CD14-positive monocyte (primary cell): ENCODE measurements around the gene MDFIC. TPM values are rescaled to one million over a fixed set of nuclear protein-coding genes. Genes with fewer than 3 reads are reported as not detected.
A peak's percentile ranks its signal among the peaks of the same experiment; 100 is the strongest.

Source experiments
- DNase-seq, 3 donors: peaks; one replicate each; pipeline ENCODE4 v3.0.0-alpha.2; 2011 to 2022
- H2AFZ ChIP-seq: 2 replicates; pipeline ENCODE4 v1.6.0; 2012; ENCODE audit warnings: mild to moderate bottlenecking, low read depth, low read length, inconsistent platforms; ENCODE audit not compliant: insufficient read depth, poor library complexity, severe bottlenecking
- H3K27ac ChIP-seq, 2 donors: 1 replicate in 1 of 2; 2 replicates in 1 of 2; pipeline ENCODE4 v1.5.1; 2012 to 2013; ENCODE audit warnings: low read length in 2 of 2, control low read depth in 1 of 2, inconsistent platforms in 1 of 2, low read depth in 1 of 2, mild to moderate bottlenecking in 1 of 2
- H3K27me3 ChIP-seq, 2 donors: one replicate each; pipeline versions ENCODE4 v1.6.0 to v1.6.1; 2011 to 2013; ENCODE audit warnings: low read length in 2 of 2; ENCODE audit not compliant: control insufficient read depth in 2 of 2, insufficient read depth in 2 of 2
- H3K36me3 ChIP-seq, 2 donors: replicated peaks in 1 of 2; 1 replicate in 1 of 2; 2 replicates in 1 of 2; pipeline versions ENCODE4 v1.5.1 to v1.6.1; 2012 to 2013; ENCODE audit warnings: low read length in 2 of 2, control low read depth in 1 of 2, inconsistent platforms in 1 of 2, mild to moderate bottlenecking in 1 of 2; ENCODE audit not compliant: insufficient read depth in 2 of 2, control insufficient read depth in 1 of 2
- H3K4me1 ChIP-seq, 2 donors: 1 replicate in 1 of 2; 2 replicates in 1 of 2; pipeline versions ENCODE4 v1.5.1 to v1.6.1; 2012 to 2013; ENCODE audit warnings: low read length in 2 of 2, control low read depth in 1 of 2, inconsistent platforms in 1 of 2, mild to moderate bottlenecking in 1 of 2, moderate library complexity in 1 of 2; ENCODE audit not compliant: insufficient read depth in 2 of 2, control insufficient read depth in 1 of 2
- H3K4me2 ChIP-seq: replicated peaks from 2 replicates; pipeline ENCODE3; 2012; ENCODE audit warnings: low read length, moderate library complexity, mild to moderate bottlenecking; ENCODE audit not compliant: poor library complexity, severe bottlenecking; ENCODE audit errors: extremely low read depth
- H3K4me3 ChIP-seq, 3 experiments: fragments of 200-600 bp in 1 of 3; sonication (generic) in 1 of 3; replicated peaks in 1 of 3; 1 replicate in 2 of 3; 2 replicates in 1 of 3; pipeline ENCODE4 v1.5.1; 2011 to 2013; ENCODE audit warnings: low read length in 3 of 3, mild to moderate bottlenecking in 3 of 3, control low read depth in 2 of 3, low read depth in 2 of 3, inconsistent platforms in 1 of 3, moderate library complexity in 1 of 3
- H3K79me2 ChIP-seq: 2 replicates; pipeline ENCODE4 v1.6.0; 2012; ENCODE audit warnings: mild to moderate bottlenecking, control low read depth, inconsistent platforms, low read length, moderate library complexity; ENCODE audit not compliant: insufficient read depth
- H3K9ac ChIP-seq: 2 replicates; pipeline ENCODE4 v1.6.0; 2017; ENCODE audit warnings: low read length, mild to moderate bottlenecking; ENCODE audit not compliant: insufficient read depth, poor library complexity, severe bottlenecking
- H3K9me3 ChIP-seq, 2 donors: replicated peaks in 1 of 2; 1 replicate in 1 of 2; 2 replicates in 1 of 2; pipeline versions ENCODE4 v1.5.1 to v1.6.1; 2012 to 2013; ENCODE audit warnings: low read length in 2 of 2, control low read depth in 1 of 2; ENCODE audit not compliant: control insufficient read depth in 1 of 2, insufficient read depth in 1 of 2
- H4K20me1 ChIP-seq: 2 replicates; pipeline ENCODE4 v1.6.0; 2012; ENCODE audit warnings: mild to moderate bottlenecking, low read length, control low read depth, moderate library complexity; ENCODE audit not compliant: insufficient read depth
- H3K27ac Mint-ChIP-seq, 7 donors: one replicate each; pipeline ENCODE4 v1.8.0; 2020; ENCODE audit warnings: mild to moderate bottlenecking in 7 of 7, mixed read lengths in 7 of 7, moderate library complexity in 6 of 7, inconsistent platforms in 2 of 7
- H3K27me3 Mint-ChIP-seq, 3 donors: one replicate each; pipeline ENCODE4 v1.8.0; 2021 to 2022; ENCODE audit warnings: low read depth in 3 of 3, mild to moderate bottlenecking in 3 of 3, mixed read lengths in 3 of 3, moderate library complexity in 3 of 3, inconsistent platforms in 1 of 3
- H3K36me3 Mint-ChIP-seq, 2 donors: one replicate each; pipeline ENCODE4 v1.8.0; 2020; ENCODE audit warnings: mixed read lengths in 2 of 2, inconsistent platforms in 1 of 2, mild to moderate bottlenecking in 1 of 2
- H3K4me1 Mint-ChIP-seq: one replicate; pipeline ENCODE4 v1.8.0; 2020; ENCODE audit warnings: mild to moderate bottlenecking, mixed read lengths
- H3K4me3 Mint-ChIP-seq, 2 donors: one replicate each; pipeline ENCODE4 v1.8.0; 2020; ENCODE audit warnings: mild to moderate bottlenecking in 2 of 2, mixed read lengths in 2 of 2, moderate library complexity in 1 of 2
- H3K9me3 Mint-ChIP-seq, 7 donors: one replicate each; pipeline ENCODE4 v1.8.0; 2020 to 2022; ENCODE audit warnings: mixed read lengths in 7 of 7, mild to moderate bottlenecking in 6 of 7, moderate library complexity in 6 of 7, inconsistent platforms in 2 of 7
- WGBS: methylation state at CpG from one replicate; pipeline ENCODE4 v1.1.5; 2013; ENCODE audit warnings: missing lambda C conversion rate; ENCODE audit not compliant: insufficient coverage; 5-methylcytosine and 5-hydroxymethylcytosine counted together
- intact Hi-C, 2 donors: fragments of 100-400 bp; cut with micrococcal nuclease; formaldehyde crosslinking; loops; one replicate each; pipeline versions ENCODE4 v1.15.0 to v1.15.1; 2023
- polyA plus RNA-seq, 3 donors: library from polyadenylated mRNA; depleted of rRNA in 1 of 3; unstranded in 2 of 3; stranded (reverse) in 1 of 3; fragments of 300-500 nt in 2 of 3; fragments of >200 nt in 1 of 3; fragmentation: Illumina TruSeq in 2 of 3; gene quantifications; 1 replicate in 2 of 3; 2 replicates in 1 of 3; pipeline ENCODE4 v1.2.3, GENCODE V29; 2012 to 2021
- TF ChIP-seq, protein P1 (sequence below): fragments of 200-600 bp; IDR thresholded peaks from one replicate; pipeline ENCODE4 v1.8.0; 2022; ENCODE audit warnings: antibody characterized with exemption, mild to moderate bottlenecking

The MDFIC gene
- polyA plus RNA-seq, 3 donors, result 13.0 to 30.0 (median 19.9) TPM

DNA sequence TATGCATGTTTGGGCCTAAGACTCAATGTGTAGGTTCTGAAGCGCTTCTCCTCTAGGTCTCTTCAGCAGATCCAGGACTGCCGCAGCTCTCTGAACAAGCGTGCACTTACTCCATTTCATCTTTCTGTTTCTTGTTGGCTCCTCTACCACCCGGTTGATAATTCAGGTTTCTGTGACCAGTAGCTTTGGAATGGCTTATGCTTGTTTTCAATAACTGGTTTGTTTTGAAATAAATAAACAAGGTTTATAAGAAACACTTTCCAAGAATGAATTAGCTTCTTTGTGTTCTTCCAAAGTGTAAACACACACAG, 1.5 kb downstream of the MDFIC start:
- H3K4me1 Mint-ChIP-seq, result peaks cover 31% of the 10 kb centered on the region
- DNase-seq, result no peak
- H3K4me3 Mint-ChIP-seq, result peak overlapping the region; percentile 91 to 96
- Histone ChIP-seq H4K20me1 (no peaks in the 10 kb centered on the region), H3K4me1 (peaks cover 20 to 41% of the 10 kb centered on the region in 2 donors), H2AFZ (peak overlapping the region; percentile 97), H3K27ac (peak overlapping the region; percentile 89 to 94), H3K4me3 (peak overlapping the region; percentile 84 to 95 (median 85)), H3K36me3 (peaks cover 0 to 4% of the 10 kb centered on the region in 2 donors), H3K4me2 (peak overlapping the region; percentile 77), H3K27me3 (no peaks in the 10 kb centered on the region), H3K79me2 (peaks cover 60% of the 10 kb centered on the region), H3K9me3 (no peaks in the 10 kb centered on the region), H3K9ac (peak overlapping the region; percentile 96)
- H3K27ac Mint-ChIP-seq, result peak overlapping the region; percentile 86 to 96 (median 91)
- H3K27me3 Mint-ChIP-seq, result peaks cover 0 to 1% (median 0%) of the 10 kb centered on the region in 3 donors
- no CpG with 5 or more reads among the region's 4 CpGs for WGBS
- peaks cover 0 to 3% of the 10 kb centered on the region in 2 donors for H3K36me3 Mint-ChIP-seq
- intact Hi-C loops, result loop anchor here in 1 of 2 donors (5.0 to 10.0 kb wide), 4 partner anchors 34 to 1291 kb away; partner anchors contain the start of gene TES
- no peaks in the 10 kb centered on the region for H3K9me3 Mint-ChIP-seq
- TF ChIP-seq, protein P1, sequence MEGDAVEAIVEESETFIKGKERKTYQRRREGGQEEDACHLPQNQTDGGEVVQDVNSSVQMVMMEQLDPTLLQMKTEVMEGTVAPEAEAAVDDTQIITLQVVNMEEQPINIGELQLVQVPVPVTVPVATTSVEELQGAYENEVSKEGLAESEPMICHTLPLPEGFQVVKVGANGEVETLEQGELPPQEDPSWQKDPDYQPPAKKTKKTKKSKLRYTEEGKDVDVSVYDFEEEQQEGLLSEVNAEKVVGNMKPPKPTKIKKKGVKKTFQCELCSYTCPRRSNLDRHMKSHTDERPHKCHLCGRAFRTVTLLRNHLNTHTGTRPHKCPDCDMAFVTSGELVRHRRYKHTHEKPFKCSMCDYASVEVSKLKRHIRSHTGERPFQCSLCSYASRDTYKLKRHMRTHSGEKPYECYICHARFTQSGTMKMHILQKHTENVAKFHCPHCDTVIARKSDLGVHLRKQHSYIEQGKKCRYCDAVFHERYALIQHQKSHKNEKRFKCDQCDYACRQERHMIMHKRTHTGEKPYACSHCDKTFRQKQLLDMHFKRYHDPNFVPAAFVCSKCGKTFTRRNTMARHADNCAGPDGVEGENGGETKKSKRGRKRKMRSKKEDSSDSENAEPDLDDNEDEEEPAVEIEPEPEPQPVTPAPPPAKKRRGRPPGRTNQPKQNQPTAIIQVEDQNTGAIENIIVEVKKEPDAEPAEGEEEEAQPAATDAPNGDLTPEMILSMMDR, result no peak

DNA sequence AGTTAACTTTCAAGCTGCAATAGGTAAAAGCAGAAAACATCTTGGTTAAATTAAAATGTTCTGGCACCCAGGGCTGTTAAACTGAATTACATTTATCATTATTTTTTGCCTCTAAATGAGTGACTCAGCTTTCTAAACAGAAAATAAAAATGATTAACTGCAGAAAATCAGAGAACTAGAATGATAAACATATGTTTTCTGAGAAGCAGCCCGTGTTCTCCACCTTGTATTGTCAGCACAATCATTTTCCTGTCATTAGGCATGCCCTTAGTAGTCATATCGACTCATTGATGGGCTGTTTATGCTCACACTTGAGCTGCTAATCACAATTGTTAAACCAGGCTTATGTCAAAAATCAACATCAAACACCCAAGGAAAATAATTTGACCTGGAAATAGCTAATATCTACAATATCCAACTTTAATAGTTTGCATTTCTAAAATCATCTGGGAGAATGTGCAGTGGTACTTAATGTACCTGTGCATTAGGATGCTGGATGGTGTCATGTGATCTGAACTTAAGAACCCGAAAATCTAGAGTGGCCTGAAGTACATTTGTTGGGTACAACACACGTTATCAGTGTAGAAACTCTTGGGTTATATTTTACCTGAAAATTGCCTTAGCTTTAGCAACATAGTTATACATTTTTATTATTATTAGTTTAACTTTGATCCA, 2.3 kb downstream of the MDFIC start:
- Histone ChIP-seq H2AFZ (peak overlapping the region; percentile 97), H3K36me3 (peaks cover 0 to 4% of the 10 kb centered on the region in 2 donors), H3K27me3 (no peaks in the 10 kb centered on the region), H3K27ac (peak overlapping the region in 1 of 2 donors; percentile 94), H3K4me1 (peaks cover 22 to 49% of the 10 kb centered on the region in 2 donors), H4K20me1 (no peaks in the 10 kb centered on the region), H3K9ac (peak overlapping the region; percentile 96), H3K79me2 (peaks cover 68% of the 10 kb centered on the region), H3K4me2 (peak overlapping the region; percentile 77), H3K9me3 (no peaks in the 10 kb centered on the region), H3K4me3 (peak overlapping the region; percentile 84 to 95 (median 85))
- Mint-ChIP-seq H3K27ac (peak overlapping the region in 5 of 7 donors; percentile 46 to 96 (median 89)), H3K27me3 (peaks cover 0 to 1% (median 0%) of the 10 kb centered on the region in 3 donors), H3K36me3 (peaks cover 0 to 3% of the 10 kb centered on the region in 2 donors), H3K4me3 (peak overlapping the region; percentile 91 to 96), H3K4me1 (peaks cover 31% of the 10 kb centered on the region), H3K9me3 (no peaks in the 10 kb centered on the region)
- DNase-seq, result no peak
- intact Hi-C loops, result loop anchor here in 1 of 2 donors (5.0 to 10.0 kb wide), 4 partner anchors 33 to 1291 kb away; partner anchors contain the start of gene TES
- TF ChIP-seq, protein P1, result no peak
- 0% methylated on average over 2 of the region's 4 CpGs for WGBS
